OCI-LY1 (cell line): ENCODE data around the gene DTNB.

Experiments
- CTCF ChIP-seq: fragments of 200-600 bp; sonication (generic), shearing (Covaris generic); IDR thresholded peaks from 2 replicates; pipeline ENCODE4 v1.5.1; 2017; ENCODE audit warnings: mild to moderate bottlenecking, antibody characterized with exemption, low read length, moderate library complexity, mixed read lengths
- EZH2 ChIP-seq: fragments of 200-600 bp; sonication (generic), shearing (Covaris generic); IDR thresholded peaks from 2 replicates; pipeline ENCODE4 v1.8.0; 2017; ENCODE audit warnings: borderline replicate concordance, mixed run types, mild to moderate bottlenecking, antibody characterized with exemption, low read length, moderate library complexity, mixed read lengths

GRCh38 chr2:25632396-25632795 lies 41.0 kb downstream of the DTNB start:
- TF ChIP-seq EZH2 (no peak), CTCF (no peak)
